Activated CD4-positive, alpha-beta memory T cell treated with anti-CD3 and anti-CD28 coated beads for 36 hours (primary cell): ENCODE measurements around the gene TNIP2. TPM values are rescaled to one million over a fixed set of nuclear protein-coding genes. Genes with fewer than 3 reads are reported as not detected.
A peak's percentile ranks its signal among the peaks of the same experiment; 100 is the strongest.
"Not testable (repeated sequence)": the region's sequence is repeated elsewhere in the genome, so short reads cannot be mapped to it uniquely, and the experiment has no call there.

Source experiments
- CTCF ChIA-PET: fragments of 350-600 bp; sonication (Branson Sonifier 250); formaldehyde crosslinking; loops from one replicate; lab custom pipeline; 2021; ENCODE audit warnings: antibody characterized with exemption, inconsistent platforms; lab: Charles Lee
- POLR2A ChIA-PET: fragments of 350-600 bp; sonication (Branson Sonifier 250); formaldehyde crosslinking; loops from one replicate; lab custom pipeline; 2021; ENCODE audit warnings: antibody characterized with exemption; lab: Charles Lee
- DNase-seq: peaks from one replicate; pipeline ENCODE4 v3.0.0-alpha.2; 2020
- H3K27ac Mint-ChIP-seq: one replicate; pipeline ENCODE4 v1.8.0; 2021; ENCODE audit warnings: mixed read lengths
- H3K27me3 Mint-ChIP-seq: one replicate; pipeline ENCODE4 v1.8.0; 2021; ENCODE audit warnings: mixed read lengths
- H3K36me3 Mint-ChIP-seq: one replicate; pipeline ENCODE4 v1.8.0; 2021; ENCODE audit warnings: mixed read lengths
- H3K4me1 Mint-ChIP-seq: one replicate; pipeline ENCODE4 v1.8.0; 2021; ENCODE audit warnings: low read depth, mixed read lengths
- H3K4me3 Mint-ChIP-seq: one replicate; pipeline ENCODE4 v1.8.0; 2021; ENCODE audit warnings: mild to moderate bottlenecking, mixed read lengths
- H3K9me3 Mint-ChIP-seq: one replicate; pipeline ENCODE4 v1.8.0; 2021; ENCODE audit warnings: mixed read lengths
- intact Hi-C: fragments of 100-400 bp; cut with micrococcal nuclease; formaldehyde crosslinking; loops from one replicate; pipeline ENCODE4 v1.15.1; 2023
- total RNA-seq, 2 experiments: library from RNA; stranded (reverse); gene quantifications; one replicate each; pipeline ENCODE4 v1.2.3, GENCODE V29; 2021

The TNIP2 gene
- total RNA-seq, 2 experiments from 2014 or later: 74.2 to 77.5 TPM

DNA sequence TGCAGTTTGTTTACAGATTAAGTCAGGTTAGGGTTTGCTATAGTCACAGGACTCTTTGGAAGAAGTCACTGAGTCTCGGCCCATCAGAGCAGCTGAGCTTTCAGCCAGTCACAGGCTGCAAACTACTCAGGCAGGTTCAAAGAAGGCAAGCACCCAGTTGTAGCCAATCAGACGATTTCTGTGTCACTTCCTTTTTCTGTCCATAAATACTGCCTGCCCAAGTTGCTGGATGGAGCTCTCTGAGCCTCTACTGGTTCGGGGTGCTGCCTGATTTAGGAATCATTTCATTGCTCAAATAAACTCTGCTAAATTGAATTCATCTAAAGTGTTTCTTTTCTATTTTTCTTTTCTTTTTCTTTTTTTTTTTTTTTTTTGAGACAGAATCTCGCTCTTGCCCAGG, 29.5 kb upstream of the TNIP2 start:
- Mint-ChIP-seq H3K4me3 (no peak overlapping the region), H3K4me1 (peaks cover 60% of the 10 kb centered on the region), H3K27ac (peak overlapping the region; percentile 92), H3K27me3 (no peaks in the 10 kb centered on the region), H3K36me3 (peaks cover 6% of the 10 kb centered on the region), H3K9me3 (peaks cover 34% of the 10 kb centered on the region)
- ChIA-PET POLR2A (interaction anchor here (0.7 to 2.9 kb wide), 6 partner anchors 13 to 177 kb away, joined by 3 to 17 read pairs (median 3); no protein-coding TSS in a partner anchor), CTCF (interaction anchor here (1.0 to 1.2 kb wide), 2 partner anchors 11 to 22 kb away, joined by 3 to 5 read pairs; no protein-coding TSS in a partner anchor)
- intact Hi-C loops: no loop called here
- peak; percentile 70 for DNase-seq

DNA sequence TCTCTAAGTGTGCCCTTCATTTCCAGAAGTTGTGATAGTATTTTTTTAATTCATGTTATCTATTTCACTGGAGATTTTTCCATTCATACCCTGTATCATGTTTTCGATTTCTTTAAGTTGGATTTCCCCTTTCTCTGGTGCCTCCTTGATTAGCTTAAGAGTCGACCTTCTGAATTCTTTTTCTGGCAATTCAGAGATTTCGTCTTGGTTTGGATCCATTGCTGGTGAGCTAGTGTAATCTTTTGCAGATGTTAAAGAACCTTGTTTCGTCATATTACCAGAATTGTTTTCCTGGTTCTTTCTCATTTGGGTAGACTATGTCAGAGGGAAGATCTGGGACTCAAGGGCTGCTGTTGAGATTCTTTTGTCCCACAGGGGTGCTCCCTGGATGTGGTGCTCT, 27.7 kb upstream of the TNIP2 start:
- H3K36me3 Mint-ChIP-seq: peaks cover 6% of the 10 kb centered on the region
- H3K27me3 Mint-ChIP-seq: no peaks in the 10 kb centered on the region
- H3K9me3 Mint-ChIP-seq: peaks cover 34% of the 10 kb centered on the region
- DNase-seq: no peak
- POLR2A ChIA-PET: interaction anchor here (0.9 to 2.1 kb wide), 2 partner anchors 29 to 151 kb away, joined by 3 to 7 read pairs; no protein-coding TSS in a partner anchor
- H3K4me1 Mint-ChIP-seq: peaks cover 54% of the 10 kb centered on the region
- H3K4me3 Mint-ChIP-seq: no peak overlapping the region
- CTCF ChIA-PET: no interaction called here
- H3K27ac Mint-ChIP-seq: peak overlapping the region; percentile 2
- intact Hi-C loops: no loop called here

DNA sequence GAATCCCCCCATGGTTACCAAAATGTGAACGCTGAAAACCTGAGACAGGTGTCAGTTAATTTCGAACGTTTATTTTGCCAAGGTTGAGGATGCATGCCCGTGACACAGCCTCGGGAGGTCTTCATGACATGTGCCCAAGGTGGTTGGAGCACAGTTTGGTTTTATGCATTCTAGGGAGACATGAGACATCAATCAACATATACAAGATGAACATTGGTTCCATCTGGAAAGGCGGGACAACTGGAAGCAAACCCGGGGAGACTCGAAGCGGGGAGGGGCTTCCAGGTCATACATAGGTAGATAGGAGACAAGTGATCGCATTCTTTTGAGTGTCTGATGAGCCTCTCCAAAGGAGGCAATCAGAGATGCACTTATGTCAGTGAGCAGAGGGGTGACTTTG, 25.8 kb upstream of the TNIP2 start:
- H3K27me3 Mint-ChIP-seq: no peaks in the 10 kb centered on the region
- peaks cover 37% of the 10 kb centered on the region for H3K4me1 Mint-ChIP-seq
- no peak overlapping the region for H3K27ac Mint-ChIP-seq
- H3K4me3 Mint-ChIP-seq: no peak overlapping the region
- POLR2A ChIA-PET: interaction anchor here (0.6 kb wide), 1 partner anchor 18 kb away, joined by 3 read pairs; no protein-coding TSS in a partner anchor
- H3K9me3 Mint-ChIP-seq: peaks cover 34% of the 10 kb centered on the region
- CTCF ChIA-PET: interaction anchor here (0.7 kb wide), 1 partner anchor 18 kb away, joined by 3 read pairs; no protein-coding TSS in a partner anchor
- intact Hi-C loops: no loop called here
- no peak for DNase-seq
- H3K36me3 Mint-ChIP-seq: peaks cover 6% of the 10 kb centered on the region

DNA sequence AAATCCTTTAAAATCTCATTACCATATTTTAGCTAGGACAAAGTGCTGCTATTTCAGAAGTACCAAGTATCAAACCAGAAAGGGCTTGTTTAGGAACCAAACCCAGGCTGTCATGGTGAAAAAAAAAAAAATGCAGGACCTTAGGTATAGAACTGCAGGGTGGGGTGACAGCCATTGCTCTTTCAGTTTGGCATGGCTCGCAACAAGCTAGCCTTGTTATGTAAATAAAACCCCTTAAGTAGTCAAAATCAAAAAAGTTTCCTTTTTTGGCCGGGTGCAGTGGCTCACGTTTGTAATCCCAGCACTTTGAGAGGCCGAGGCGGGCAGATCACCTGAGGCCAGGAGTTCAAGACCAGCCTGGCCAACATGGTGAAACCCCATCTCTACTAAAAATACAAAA, 24.5 kb upstream of the TNIP2 start:
- DNase-seq, H3K27ac Mint-ChIP-seq, POLR2A ChIA-PET, H3K4me3 Mint-ChIP-seq, intact Hi-C loops, H3K36me3 Mint-ChIP-seq, H3K27me3 Mint-ChIP-seq: not testable (repeated sequence)
- peaks cover 25% of the 10 kb centered on the region for H3K4me1 Mint-ChIP-seq
- CTCF ChIA-PET: interaction anchor here (0.8 kb wide), 1 partner anchor 17 kb away, joined by 3 read pairs; no protein-coding TSS in a partner anchor
- peaks cover 34% of the 10 kb centered on the region for H3K9me3 Mint-ChIP-seq

DNA sequence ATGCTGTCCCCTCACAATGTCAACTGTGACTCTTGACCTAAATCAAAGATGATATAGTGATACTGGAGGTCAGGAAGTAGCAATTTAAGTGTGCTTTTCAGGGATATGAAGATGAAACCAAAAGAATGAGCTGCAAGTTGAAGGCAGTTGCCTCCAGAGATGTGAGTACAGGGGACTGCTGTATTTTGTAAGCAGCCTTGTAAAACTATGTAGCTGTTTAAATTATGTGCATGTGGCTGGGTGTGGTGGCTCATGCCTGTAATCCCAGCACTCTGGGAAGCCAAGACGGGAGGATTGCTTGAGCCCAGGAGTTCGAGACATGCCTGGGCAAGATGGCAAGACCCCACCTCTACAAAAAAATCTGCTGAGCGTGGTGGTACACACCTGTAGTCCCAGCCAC, 15.1 kb upstream of the TNIP2 start:
- H3K4me3 Mint-ChIP-seq: no peak overlapping the region
- ChIA-PET CTCF (interaction anchor here (1.0 to 1.3 kb wide), 3 partner anchors 16 to 207 kb away, joined by 3 to 4 read pairs (median 3); no protein-coding TSS in a partner anchor), POLR2A (interaction anchor here (2.2 kb wide), 1 partner anchor 25 kb away, joined by 4 read pairs; no protein-coding TSS in a partner anchor)
- intact Hi-C loops: loop anchor here (2.0 kb wide), 1 partner anchor 22 kb away; the partner anchor contains the start of gene SH3BP2
- H3K36me3 Mint-ChIP-seq: no peaks in the 10 kb centered on the region
- H3K4me1 Mint-ChIP-seq: peaks cover 29% of the 10 kb centered on the region
- H3K9me3 Mint-ChIP-seq: peaks cover 7% of the 10 kb centered on the region
- peak overlapping the region; percentile 56 for H3K27ac Mint-ChIP-seq
- H3K27me3 Mint-ChIP-seq: no peaks in the 10 kb centered on the region
- DNase-seq: no peak

DNA sequence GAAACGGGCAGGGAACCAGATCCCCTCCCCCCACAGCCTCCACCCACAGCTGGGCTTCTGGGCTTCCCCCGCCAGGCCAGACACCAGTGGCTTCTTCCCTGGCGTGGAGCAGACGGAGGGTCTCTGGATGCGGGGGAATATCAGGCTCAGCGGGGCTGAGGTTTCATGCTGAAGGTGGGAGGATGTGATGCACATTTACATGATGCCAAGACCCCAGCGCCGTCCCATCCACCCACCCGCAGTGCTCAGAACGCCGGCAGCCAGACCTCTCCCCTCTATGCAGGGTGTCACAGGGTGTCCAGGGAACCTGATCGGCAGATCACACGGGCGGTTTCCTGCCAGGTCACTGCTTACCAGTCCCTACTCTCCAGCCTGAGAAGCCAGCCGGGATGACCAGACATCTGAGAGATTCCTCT, 12.8 kb upstream of the TNIP2 start:
- intact Hi-C loops: loop anchor here (10.0 kb wide), 1 partner anchor 276 kb away; no protein-coding TSS in a partner anchor
- no peaks in the 10 kb centered on the region for H3K27me3 Mint-ChIP-seq
- H3K27ac Mint-ChIP-seq: no peak overlapping the region
- H3K4me3 Mint-ChIP-seq: no peak overlapping the region
- CTCF ChIA-PET: no interaction called here
- H3K4me1 Mint-ChIP-seq: peaks cover 32% of the 10 kb centered on the region
- peaks cover 7% of the 10 kb centered on the region for H3K9me3 Mint-ChIP-seq
- no peak for DNase-seq
- POLR2A ChIA-PET: no interaction called here
- no peaks in the 10 kb centered on the region for H3K36me3 Mint-ChIP-seq

DNA sequence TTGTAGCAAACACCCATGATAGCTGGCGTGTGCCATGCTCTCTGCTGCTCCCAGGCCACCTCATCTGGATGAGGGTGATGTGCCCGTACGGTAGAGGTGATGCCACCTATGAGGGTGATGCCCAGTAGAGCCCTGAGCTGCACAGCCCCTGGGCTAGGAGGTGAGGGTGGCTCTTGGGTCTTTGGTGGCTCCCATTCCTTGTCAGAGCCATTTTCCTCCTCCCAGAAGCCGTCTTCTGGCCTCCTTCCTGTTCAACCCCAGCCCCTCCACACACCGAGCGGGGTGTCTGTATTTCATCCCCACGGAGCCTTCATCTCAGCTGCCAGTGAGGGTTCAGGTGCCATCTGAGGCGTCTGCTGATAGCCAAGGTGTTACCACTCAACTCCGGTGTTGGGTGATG, 12.0 kb upstream of the TNIP2 start:
- ChIA-PET POLR2A (no interaction called here), CTCF (no interaction called here)
- peaks cover 7% of the 10 kb centered on the region for H3K9me3 Mint-ChIP-seq
- no peak overlapping the region for H3K4me3 Mint-ChIP-seq
- no peaks in the 10 kb centered on the region for H3K27me3 Mint-ChIP-seq
- peaks cover 32% of the 10 kb centered on the region for H3K4me1 Mint-ChIP-seq
- H3K36me3 Mint-ChIP-seq: no peaks in the 10 kb centered on the region
- DNase-seq: no peak
- H3K27ac Mint-ChIP-seq: no peak overlapping the region
- intact Hi-C loops: loop anchor here (10.0 kb wide), 1 partner anchor 277 kb away; no protein-coding TSS in a partner anchor

DNA sequence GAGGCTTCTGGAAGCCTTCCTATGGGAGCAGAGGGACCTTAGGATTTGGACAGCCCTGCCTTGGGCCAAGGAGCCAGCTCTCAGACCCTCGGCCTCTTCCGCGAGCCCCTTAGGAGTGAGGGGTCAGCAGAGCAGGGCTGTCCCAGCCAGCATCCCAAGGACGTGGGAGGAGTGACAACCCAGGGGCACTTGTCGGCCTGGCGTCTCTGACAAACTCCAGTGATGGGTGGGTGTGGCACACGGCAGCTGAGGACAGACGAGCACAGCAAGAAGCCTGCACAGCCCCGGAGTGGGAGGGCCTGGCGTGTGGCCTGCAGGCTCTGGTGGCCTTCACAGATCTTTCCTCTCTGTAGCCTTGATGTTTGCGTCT, 11.6 kb upstream of the TNIP2 start:
- H3K9me3 Mint-ChIP-seq: peaks cover 7% of the 10 kb centered on the region
- intact Hi-C loops: loop anchor here (10.0 kb wide), 1 partner anchor 277 kb away; no protein-coding TSS in a partner anchor

DNA sequence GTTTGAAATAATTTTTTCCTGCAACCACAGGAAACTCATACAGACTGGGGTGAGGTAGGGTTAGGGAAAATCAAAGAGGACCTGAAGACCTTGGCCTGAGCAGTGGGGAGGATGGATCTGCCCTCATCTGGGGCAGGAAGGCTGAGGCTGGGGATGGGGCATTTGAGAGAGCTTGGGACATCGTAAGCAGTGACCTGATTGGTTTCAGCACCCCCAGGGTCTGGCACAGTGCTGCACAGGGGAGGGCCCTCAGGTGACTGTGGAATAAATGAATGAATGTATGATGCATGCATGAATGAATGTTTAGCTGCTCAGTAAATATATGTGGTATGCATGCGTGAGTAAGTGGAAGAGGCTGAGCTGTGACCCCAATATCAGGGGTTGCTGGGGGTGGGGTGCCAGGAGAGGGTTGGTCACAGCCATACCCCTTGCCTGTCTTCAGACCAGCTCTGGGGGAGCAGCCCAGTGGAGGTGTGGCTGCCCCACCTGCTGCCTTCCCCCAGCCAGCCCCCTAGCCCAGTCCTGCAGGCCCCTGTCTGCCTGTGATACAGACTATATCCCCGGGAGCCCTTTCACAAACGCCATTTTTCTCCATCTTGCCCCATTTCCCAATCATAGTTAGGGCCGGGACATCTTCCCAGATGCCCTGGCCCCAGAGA, 11.0 kb upstream of the TNIP2 start:
- H3K36me3 Mint-ChIP-seq: no peaks in the 10 kb centered on the region
- ChIA-PET POLR2A (no interaction called here), CTCF (interaction anchor here (1.6 kb wide), 1 partner anchor 187 kb away, joined by 5 read pairs; no protein-coding TSS in a partner anchor)
- DNase-seq: no peak
- H3K4me3 Mint-ChIP-seq: no peak overlapping the region
- no peak overlapping the region for H3K27ac Mint-ChIP-seq
- peaks cover 7% of the 10 kb centered on the region for H3K9me3 Mint-ChIP-seq
- peaks cover 32% of the 10 kb centered on the region for H3K4me1 Mint-ChIP-seq
- no peaks in the 10 kb centered on the region for H3K27me3 Mint-ChIP-seq
- intact Hi-C loops: loop anchor here (10.0 kb wide), 1 partner anchor 278 kb away; no protein-coding TSS in a partner anchor

More for the DNA sequence above, 11.6 kb upstream of the TNIP2 start:
- CTCF ChIA-PET: interaction anchor here (1.6 kb wide), 1 partner anchor 187 kb away, joined by 5 read pairs; no protein-coding TSS in a partner anchor
- Mint-ChIP-seq H3K27ac (no peak overlapping the region), H3K4me1 (peaks cover 32% of the 10 kb centered on the region), H3K36me3 (no peaks in the 10 kb centered on the region), H3K4me3 (no peak overlapping the region), H3K27me3 (no peaks in the 10 kb centered on the region)
- no peak for DNase-seq
- POLR2A ChIA-PET: no interaction called here

DNA sequence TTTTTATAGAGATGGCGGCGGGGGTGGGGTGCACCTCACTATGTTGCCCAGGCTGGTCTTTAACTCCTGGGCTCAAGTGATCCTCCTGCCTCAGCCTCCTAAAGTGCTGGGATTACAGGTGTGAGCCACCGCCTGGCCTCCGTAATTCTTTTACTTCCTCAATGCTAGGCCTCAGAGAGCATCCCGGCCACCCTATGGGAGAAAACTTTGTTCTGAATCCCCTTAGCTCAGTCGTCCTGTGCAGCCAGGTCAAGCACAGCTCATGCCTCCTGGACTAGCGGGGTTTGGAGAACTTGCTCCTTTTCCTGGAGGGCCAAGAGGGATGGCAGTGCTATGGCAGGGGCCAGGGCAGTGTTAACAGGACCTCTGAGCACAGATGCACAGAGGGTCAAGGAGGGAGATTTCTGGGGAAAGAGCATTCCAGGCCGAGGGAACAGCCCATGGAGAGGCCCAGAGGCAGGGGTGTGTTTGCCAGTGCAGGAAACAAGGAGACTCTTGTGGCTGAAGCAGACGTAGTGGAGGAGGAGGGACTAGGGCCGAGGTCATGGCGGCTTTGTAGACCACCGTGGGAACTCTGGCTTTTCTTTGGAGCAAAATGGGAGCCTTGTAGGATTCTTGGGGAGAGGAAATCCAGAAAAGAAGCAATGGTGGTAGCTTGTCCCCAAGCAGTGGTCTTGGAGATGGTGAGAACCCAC, 9.8 kb upstream of the TNIP2 start:
- CTCF ChIA-PET: interaction anchor here (1.6 kb wide), 1 partner anchor 188 kb away, joined by 5 read pairs; no protein-coding TSS in a partner anchor
- DNase-seq: no peak
- POLR2A ChIA-PET: no interaction called here
- Mint-ChIP-seq H3K27ac (no peak overlapping the region), H3K36me3 (no peaks in the 10 kb centered on the region), H3K9me3 (peaks cover 6% of the 10 kb centered on the region), H3K27me3 (no peaks in the 10 kb centered on the region), H3K4me3 (no peak overlapping the region), H3K4me1 (peaks cover 26% of the 10 kb centered on the region)
- intact Hi-C loops: loop anchor here (2.0 to 10.0 kb wide), 3 partner anchors 47 to 279 kb away; no protein-coding TSS in a partner anchor

DNA sequence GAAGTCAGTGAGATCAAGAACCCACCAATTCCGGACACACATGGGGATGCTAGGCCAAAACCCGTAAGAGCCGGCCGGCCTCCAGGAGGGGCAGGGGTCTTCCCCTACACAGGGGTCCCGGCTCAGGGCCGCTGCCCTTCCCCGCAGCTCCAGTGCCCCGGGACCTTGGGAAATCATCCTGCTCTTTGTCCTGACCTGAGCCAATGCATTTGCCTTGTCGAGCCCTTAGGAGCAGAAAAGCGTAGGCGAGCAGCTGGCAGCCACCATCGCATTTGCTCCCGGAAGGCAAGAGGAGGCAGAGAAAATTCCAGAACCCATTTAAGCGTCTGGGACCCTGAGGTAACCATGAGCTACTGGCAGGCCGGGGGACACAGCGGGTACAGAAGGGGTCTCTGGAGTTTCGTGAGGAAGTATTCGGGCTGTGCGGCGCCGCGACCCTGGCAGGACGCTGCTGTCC, 7.4 kb upstream of the TNIP2 start:
- ChIA-PET CTCF (interaction anchor here (0.6 to 2.7 kb wide), 30 partner anchors 11 to 323 kb away, joined by 3 to 20 read pairs (median 5); partner anchors contain the start of genes GRK4 and NOP14), POLR2A (interaction anchor here (1.0 to 1.7 kb wide), 4 partner anchors 17 to 200 kb away, joined by 5 to 7 read pairs (median 5); partner anchors contain the start of genes GRK4 and NOP14)
- no peaks in the 10 kb centered on the region for H3K36me3 Mint-ChIP-seq
- no peaks in the 10 kb centered on the region for H3K27me3 Mint-ChIP-seq
- peak overlapping the region; percentile 56 for H3K4me3 Mint-ChIP-seq
- peak overlapping the region; percentile 23 for H3K27ac Mint-ChIP-seq
- no peaks in the 10 kb centered on the region for H3K9me3 Mint-ChIP-seq
- H3K4me1 Mint-ChIP-seq: peaks cover 5% of the 10 kb centered on the region
- DNase-seq: no peak
- intact Hi-C loops: loop anchor here (5.0 to 10.0 kb wide), 2 partner anchors 34 to 281 kb away; no protein-coding TSS in a partner anchor
